Measurements from ENCODE around the gene BAG3. TPM values are rescaled to one million over a fixed set of nuclear protein-coding genes. Genes with fewer than 3 reads are reported as not detected.
A peak's percentile ranks its signal among the peaks of the same experiment; 100 is the strongest.

BAG3 gene
- total and polyA plus RNA-seq, 2 of the 4 experiments (the other 2 are of a cell fraction), result 5.4 to 42.5 TPM

DNA sequence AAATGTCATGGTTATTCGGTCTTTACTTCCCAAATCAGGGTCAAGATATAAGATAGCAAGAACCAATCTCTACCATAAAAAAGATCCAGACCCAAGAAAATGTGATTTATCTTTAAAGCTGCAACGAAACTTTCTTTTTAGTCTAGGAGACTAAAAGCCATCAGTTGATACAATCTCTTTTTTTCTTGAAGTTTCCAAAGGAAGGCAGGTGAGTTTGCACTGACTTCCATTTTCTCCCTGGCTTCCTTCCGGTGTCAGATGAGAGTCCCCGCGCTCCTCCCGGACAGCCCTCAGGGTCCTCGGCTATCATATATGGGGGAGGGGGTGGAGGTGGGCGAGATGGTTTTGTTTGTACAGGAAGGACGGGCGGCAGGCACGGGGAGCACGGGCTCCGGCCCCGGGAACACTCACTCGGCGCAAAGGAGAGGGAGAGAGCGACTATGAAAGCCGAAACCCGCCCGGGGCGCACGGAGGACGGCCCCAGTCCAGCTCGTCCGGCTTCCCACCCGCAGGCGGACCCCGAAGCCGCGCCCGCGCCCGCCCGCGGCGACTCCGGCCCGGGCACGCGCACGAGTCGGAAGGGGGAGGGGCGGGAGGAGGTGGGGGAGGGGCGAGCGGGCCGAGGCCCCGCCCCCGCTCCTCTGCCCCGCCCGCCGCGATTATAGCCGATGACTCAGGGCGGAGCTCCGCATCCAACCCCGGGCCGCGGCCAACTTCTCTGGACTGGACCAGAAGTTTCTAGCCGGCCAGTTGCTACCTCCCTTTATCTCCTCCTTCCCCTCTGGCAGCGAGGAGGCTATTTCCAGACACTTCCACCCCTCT, at the start of gene BAG3 (continued):
- TF ChIP-seq CHD1 (IDR thresholded peaks at IDR 0.05; ENCODE audit: low read depth, low read length) (no peak), RAD21 (IDR thresholded peaks at IDR 0.05; ENCODE audit: low read length) (no peak), MXI1 (IDR thresholded peaks at IDR 0.05; ENCODE audit: borderline replicate concordance, low read depth, low read length) (no peak), MAZ (IDR thresholded peaks at IDR 0.05; ENCODE audit: borderline replicate concordance, low read depth, low read length) (peak; percentile 96)
